ENCODE measurements around the gene OR2B2.

Gene OR2B2

DNA sequence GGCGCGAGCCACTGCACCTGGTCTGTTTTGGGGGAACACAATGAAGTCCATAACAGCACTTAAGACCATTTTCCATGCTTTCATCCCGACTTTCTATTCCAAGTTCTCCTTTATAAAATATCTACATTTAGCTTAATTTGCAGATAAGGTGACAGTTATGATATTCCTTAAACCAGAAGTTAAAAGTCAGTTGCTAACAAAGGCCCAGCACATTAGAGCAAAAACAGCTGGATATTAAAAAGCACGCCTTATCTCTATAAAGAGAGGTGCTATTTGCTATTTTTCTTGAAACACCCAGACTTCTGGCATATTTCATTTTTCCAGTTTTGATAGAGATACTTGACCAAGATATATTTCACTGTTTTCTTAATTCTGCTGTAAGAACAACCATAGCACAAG lies 15.8 kb downstream of the OR2B2 start:
- Histone ChIP-seq H3F3A (ENCODE audit: insufficient read depth, low read length) (peaks cover 12% of the 10 kb centered on the region; the same call in 1 of the 2 replicates), H3K9ac (ENCODE audit: low read length) (peak overlapping the region; percentile 98; the same call in 1 of the 2 replicates), H3K27me3 (ENCODE audit: insufficient read depth, low read length) (no peaks in the 10 kb centered on the region), H3K9me2 (ENCODE audit: low read depth, low read length) (no peaks in the 10 kb centered on the region), H3K36me3 (ENCODE audit: insufficient read depth, low read length) (no peaks in the 10 kb centered on the region; the same call in 1 of the 2 replicates), H3K4me3 (ENCODE audit: low read depth, low read length, poor library complexity, severe bottlenecking) (peak overlapping the region; percentile 82), H2AFZ (ENCODE audit: low read length) (no peak overlapping the region), H3K4me2 (ENCODE audit: low read length) (peak overlapping the region; percentile 92; the same call in 1 of the 2 replicates), H4K20me1 (ENCODE audit: insufficient read depth, low read length) (no peaks in the 10 kb centered on the region), H3K79me2 (ENCODE audit: insufficient read depth, low read length) (no peaks in the 10 kb centered on the region), H3K9me3 (ENCODE audit: low read length) (no peaks in the 10 kb centered on the region), H3K4me1 (ENCODE audit: insufficient read depth, low read length, severe bottlenecking) (peaks cover 16% of the 10 kb centered on the region), H3K27ac (ENCODE audit: low read depth, low read length, poor library complexity, severe bottlenecking) (peak overlapping the region; percentile 99)
- TF ChIP-seq, protein P1, sequence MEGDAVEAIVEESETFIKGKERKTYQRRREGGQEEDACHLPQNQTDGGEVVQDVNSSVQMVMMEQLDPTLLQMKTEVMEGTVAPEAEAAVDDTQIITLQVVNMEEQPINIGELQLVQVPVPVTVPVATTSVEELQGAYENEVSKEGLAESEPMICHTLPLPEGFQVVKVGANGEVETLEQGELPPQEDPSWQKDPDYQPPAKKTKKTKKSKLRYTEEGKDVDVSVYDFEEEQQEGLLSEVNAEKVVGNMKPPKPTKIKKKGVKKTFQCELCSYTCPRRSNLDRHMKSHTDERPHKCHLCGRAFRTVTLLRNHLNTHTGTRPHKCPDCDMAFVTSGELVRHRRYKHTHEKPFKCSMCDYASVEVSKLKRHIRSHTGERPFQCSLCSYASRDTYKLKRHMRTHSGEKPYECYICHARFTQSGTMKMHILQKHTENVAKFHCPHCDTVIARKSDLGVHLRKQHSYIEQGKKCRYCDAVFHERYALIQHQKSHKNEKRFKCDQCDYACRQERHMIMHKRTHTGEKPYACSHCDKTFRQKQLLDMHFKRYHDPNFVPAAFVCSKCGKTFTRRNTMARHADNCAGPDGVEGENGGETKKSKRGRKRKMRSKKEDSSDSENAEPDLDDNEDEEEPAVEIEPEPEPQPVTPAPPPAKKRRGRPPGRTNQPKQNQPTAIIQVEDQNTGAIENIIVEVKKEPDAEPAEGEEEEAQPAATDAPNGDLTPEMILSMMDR (IDR thresholded peaks at IDR 0.05; ENCODE audit: low read length) = no peak
- no peak for TF ChIP-seq EZH2 (IDR thresholded peaks at IDR 0.05; ENCODE audit: borderline replicate concordance, low read length)

DNA sequence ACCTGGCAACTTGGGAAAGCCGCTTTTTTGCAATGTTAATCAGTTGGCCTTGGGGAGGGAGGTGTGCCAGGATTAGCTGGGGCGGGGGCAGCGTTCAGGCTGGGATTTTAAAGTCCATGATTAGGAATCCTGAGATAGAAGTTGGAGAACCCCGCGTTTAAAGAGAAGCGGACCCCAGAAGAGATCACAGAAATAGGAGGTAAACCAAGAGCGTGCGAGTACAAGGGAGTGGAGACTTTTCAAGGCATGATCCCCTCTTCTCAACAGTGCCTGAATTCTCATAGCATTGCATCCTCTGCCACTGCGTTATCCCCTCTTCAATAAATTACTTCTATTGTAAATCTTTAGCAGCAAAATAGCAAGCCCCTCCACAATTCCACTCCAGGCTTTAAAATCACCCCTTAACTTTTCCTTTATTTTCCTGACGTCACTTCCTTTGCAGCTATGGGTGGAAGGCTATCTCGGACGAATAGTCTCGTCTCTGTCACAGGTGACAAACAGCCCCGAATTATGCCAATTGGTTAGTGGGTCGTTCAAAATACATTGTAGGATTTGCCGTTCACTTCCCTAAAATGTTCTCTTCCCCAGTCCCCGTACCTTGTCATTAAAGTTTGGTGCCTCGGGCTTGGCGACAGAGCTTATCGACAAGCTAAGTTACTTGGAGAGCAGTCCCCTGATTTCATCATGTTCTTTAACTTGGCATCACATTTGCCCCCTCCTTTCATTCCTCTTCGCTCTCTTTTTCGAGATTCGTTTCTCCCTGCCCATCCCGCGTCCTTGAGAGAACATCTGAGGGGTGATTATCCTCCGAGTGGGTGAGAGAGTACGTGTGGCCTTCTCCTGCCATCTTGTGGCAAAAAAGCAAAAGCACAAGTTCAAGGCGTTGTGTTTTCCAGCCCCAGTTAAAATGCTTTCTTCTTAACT lies 17.1 kb downstream of the OR2B2 start:
- Histone ChIP-seq H4K20me1 (ENCODE audit: insufficient read depth, low read length) (no peaks in the 10 kb centered on the region), H3K4me3 (ENCODE audit: low read depth, low read length, poor library complexity, severe bottlenecking) (peak overlapping the region; percentile 82), H3K27me3 (ENCODE audit: insufficient read depth, low read length) (no peaks in the 10 kb centered on the region), H3K9me2 (ENCODE audit: low read depth, low read length) (no peaks in the 10 kb centered on the region), H3K9ac (ENCODE audit: low read length) (peak overlapping the region; percentile 98), H3K27ac (ENCODE audit: low read depth, low read length, poor library complexity, severe bottlenecking) (peak overlapping the region; percentile 99), H3K36me3 (ENCODE audit: insufficient read depth, low read length) (no peaks in the 10 kb centered on the region; the same call in 1 of the 2 replicates), H3K4me2 (ENCODE audit: low read length) (peak overlapping the region; percentile 92), H2AFZ (ENCODE audit: low read length) (no peak overlapping the region), H3K79me2 (ENCODE audit: insufficient read depth, low read length) (no peaks in the 10 kb centered on the region), H3K9me3 (ENCODE audit: low read length) (no peaks in the 10 kb centered on the region), H3K4me1 (ENCODE audit: insufficient read depth, low read length, severe bottlenecking) (peaks cover 23% of the 10 kb centered on the region), H3F3A (ENCODE audit: insufficient read depth, low read length) (peaks cover 19% of the 10 kb centered on the region; the same call in 1 of the 2 replicates)
- no peak for TF ChIP-seq EZH2 (IDR thresholded peaks at IDR 0.05; ENCODE audit: borderline replicate concordance, low read length)
- TF ChIP-seq, protein P1 (IDR thresholded peaks at IDR 0.05; ENCODE audit: low read length) = peak; percentile 89

DNA sequence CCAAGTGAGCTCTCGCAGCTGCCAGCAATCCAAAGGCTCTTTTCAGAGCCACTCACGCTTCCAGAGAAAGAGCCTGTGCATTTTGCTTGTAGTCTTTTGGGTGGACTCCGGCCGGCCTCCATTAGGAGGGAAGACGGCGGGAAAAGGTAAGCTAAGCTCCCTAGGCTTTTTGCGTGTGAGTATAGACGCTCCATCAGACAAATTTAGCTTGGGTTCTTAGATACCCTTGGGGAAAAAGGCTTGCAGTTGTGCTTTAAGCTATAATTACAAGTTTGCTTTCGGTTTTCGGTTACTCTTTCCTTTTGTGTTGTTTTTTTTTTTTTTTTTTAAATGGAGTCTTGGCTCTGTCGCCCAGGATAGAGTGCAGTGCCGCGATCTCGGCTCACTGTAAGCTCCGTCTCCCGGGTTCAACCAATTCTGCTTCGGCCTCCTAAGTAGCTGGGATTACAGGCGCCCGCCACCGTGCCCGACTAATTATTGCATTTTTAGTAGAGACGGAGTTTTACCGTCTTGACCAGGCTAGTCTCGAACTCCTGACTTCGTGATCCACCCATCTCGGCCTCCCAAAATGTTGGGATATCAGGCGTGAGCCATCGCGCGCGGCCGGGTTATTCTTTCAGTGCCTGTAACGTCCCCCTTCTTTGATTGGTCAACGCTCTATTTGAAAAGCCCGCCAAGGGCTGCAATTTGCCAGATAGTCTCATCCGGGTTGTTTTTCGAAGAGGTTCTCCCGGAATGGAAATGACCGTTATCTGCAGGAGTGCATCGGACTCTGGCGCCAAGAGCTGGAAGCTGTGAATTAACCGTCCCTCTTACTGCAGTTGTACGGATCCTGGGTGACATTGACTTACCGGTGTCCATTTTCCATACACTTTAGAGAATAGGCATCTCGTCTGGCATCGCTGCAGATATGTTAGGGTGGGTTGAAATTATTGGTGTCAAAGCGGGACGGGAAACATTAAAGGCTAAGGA lies 18.1 kb downstream of the OR2B2 start:
- H3K9me3 ChIP-seq (ENCODE audit: low read length) = no peaks in the 10 kb centered on the region
- no peaks in the 10 kb centered on the region; the same call in 1 of the 2 replicates for H3K36me3 ChIP-seq (ENCODE audit: insufficient read depth, low read length)
- TF ChIP-seq, protein P1 (IDR thresholded peaks at IDR 0.05; ENCODE audit: low read length) = no peak
- TF ChIP-seq EZH2 (IDR thresholded peaks at IDR 0.05; ENCODE audit: borderline replicate concordance, low read length) = no peak
- H3K27me3 ChIP-seq (ENCODE audit: insufficient read depth, low read length) = no peaks in the 10 kb centered on the region
- no peaks in the 10 kb centered on the region for H4K20me1 ChIP-seq (ENCODE audit: insufficient read depth, low read length)
- no peaks in the 10 kb centered on the region for H3K9me2 ChIP-seq (ENCODE audit: low read depth, low read length)
- H3F3A ChIP-seq (ENCODE audit: insufficient read depth, low read length) = peaks cover 23% of the 10 kb centered on the region; the same call in 1 of the 2 replicates
- peak overlapping the region; percentile 99 for H3K27ac ChIP-seq (ENCODE audit: low read depth, low read length, poor library complexity, severe bottlenecking)
- H3K4me3 ChIP-seq (ENCODE audit: low read depth, low read length, poor library complexity, severe bottlenecking) = peak overlapping the region; percentile 82
- peak overlapping the region; percentile 98 for H3K9ac ChIP-seq (ENCODE audit: low read length)
- H3K79me2 ChIP-seq (ENCODE audit: insufficient read depth, low read length) = no peaks in the 10 kb centered on the region
- H2AFZ ChIP-seq (ENCODE audit: low read length) = no peak overlapping the region
- peaks cover 33% of the 10 kb centered on the region for H3K4me1 ChIP-seq (ENCODE audit: insufficient read depth, low read length, severe bottlenecking)
- H3K4me2 ChIP-seq (ENCODE audit: low read length) = peak overlapping the region; percentile 92
